HepG2 (cell line): ENCODE results near the gene SOX5. TPM values are rescaled to one million over a fixed set of nuclear protein-coding genes. Genes with fewer than 3 reads are reported as not detected.

Experiments
- ATAC-seq: fragments of 200-7000 bp; cut with Tn5 transposase; 3 replicates; pipeline ENCODE4 v1.9.1; 2020; ENCODE audit warnings: mild to moderate bottlenecking, moderate library complexity
- BruUV-seq: library from RNA; stranded (reverse); fragments of 400-500 nt; replicated peaks from 2 replicates; lab custom pipeline; 2021; lab: Mats Ljungman, UMichigan
- CTCF ChIA-PET: fragments of 300-600 bp; formaldehyde crosslinking; extraction: SDS; loops from one replicate; lab custom pipeline; 2021; ENCODE audit warnings: low total read pairs, inconsistent platforms, low intra/inter-chr PET ratio; lab: Yijun Ruan, JAX
- POLR2A ChIA-PET: fragments of 350-600 bp; sonication (Branson Sonifier 250); formaldehyde crosslinking; loops from one replicate; lab custom pipeline; 2020; ENCODE audit warnings: antibody characterized with exemption, inconsistent platforms; lab: Yijun Ruan, JAX
- DNase-seq: peaks from one replicate; pipeline ENCODE4 v3.0.0-alpha.2; 2015; ENCODE audit warnings: low spot score
- FAIRE-seq: peaks from 3 replicates; lab custom pipeline; 2011; peaks lifted over from hg19 to GRCh38; lab: Jason Lieb, UNC
- H2AFZ ChIP-seq: one replicate; pipeline ENCODE4 v1.6.1; 2011; ENCODE audit warnings: low read length, inconsistent platforms
- H3K27ac ChIP-seq: fragments of 300-600 bp; 3 replicates; pipeline ENCODE4 v1.8.0; 2011; ENCODE audit warnings: mixed run types, mild to moderate bottlenecking, mixed read lengths, low read length, inconsistent platforms; ENCODE audit not compliant: insufficient read depth; ENCODE audit errors: extremely low read length
- H3K27me3 ChIP-seq, 2 experiments: fragments of 200-600 bp in 1 of 2; 2 replicates in 1 of 2; 3 replicates in 1 of 2; pipeline versions ENCODE4 v1.6.0 to v1.8.0; 2011; ENCODE audit warnings: low read length in 2 of 2, mild to moderate bottlenecking in 2 of 2, moderate library complexity in 2 of 2, inconsistent platforms in 1 of 2; ENCODE audit not compliant: insufficient read depth in 2 of 2, control insufficient read depth in 1 of 2
- H3K36me3 ChIP-seq, 2 experiments: fragments of 200-600 bp in 1 of 2; replicated peaks in 1 of 2; 2 replicates in 1 of 2; 3 replicates in 1 of 2; pipeline versions ENCODE4 v1.5.1 to v1.8.0; 2011; ENCODE audit warnings: low read length in 2 of 2, inconsistent platforms in 1 of 2; ENCODE audit not compliant: insufficient read depth in 2 of 2, control insufficient read depth in 1 of 2
- H3K4me1 ChIP-seq: 2 replicates; pipeline ENCODE4 v1.5.1; 2012; ENCODE audit warnings: low read length, inconsistent platforms; ENCODE audit not compliant: insufficient read depth
- H3K4me2 ChIP-seq: 2 replicates; pipeline ENCODE4 v1.6.0; 2011; ENCODE audit warnings: low read depth, low read length, inconsistent platforms
- H3K4me3 ChIP-seq, 3 experiments: fragments of 200-600 bp in 1 of 3; sonication (generic), shearing (Covaris generic) in 1 of 3; replicated peaks in 1 of 3; 2 replicates each; pipeline ENCODE4 v1.5.1; 2011 to 2016; ENCODE audit warnings: low read length in 3 of 3, inconsistent platforms in 2 of 3, low read depth in 2 of 3, mild to moderate bottlenecking in 2 of 3, control low read depth in 1 of 3, mixed read lengths in 1 of 3; ENCODE audit not compliant: insufficient read depth in 1 of 3
- H3K79me2 ChIP-seq: one replicate; pipeline ENCODE4 v1.6.1; 2011; ENCODE audit warnings: low read length, inconsistent platforms; ENCODE audit not compliant: insufficient read depth
- H3K9ac ChIP-seq: 2 replicates; pipeline ENCODE4 v1.6.0; 2011; ENCODE audit warnings: mild to moderate bottlenecking, low read depth, low read length, inconsistent platforms; ENCODE audit not compliant: insufficient read depth
- H3K9me3 ChIP-seq: 2 replicates; pipeline ENCODE4 v1.5.1; 2012; ENCODE audit warnings: mild to moderate bottlenecking, low read length
- H4K20me1 ChIP-seq: 2 replicates; pipeline ENCODE4 v1.6.0; 2011; ENCODE audit warnings: inconsistent platforms, mild to moderate bottlenecking, low read length, moderate library complexity; ENCODE audit not compliant: insufficient read depth
- CBFB ChIP-seq: sonication (generic); formaldehyde crosslinking; IDR thresholded peaks from 2 replicates; pipeline ENCODE4 v1.4.0; 2020; ENCODE audit warnings: missing genetic modification reagents
- CBX1 ChIP-seq: IDR thresholded peaks from one replicate; pipeline ENCODE4 v1.6.1; 2016; ENCODE audit warnings: antibody characterized with exemption, low read depth
- DNMT3B ChIP-seq: conservative IDR thresholded peaks from 2 replicates; pipeline ENCODE4 v1.6.1; 2016; ENCODE audit warnings: missing biosample characterization, control low read depth
- EP300 ChIP-seq, 3 experiments: sonication (generic) in 1 of 3; formaldehyde crosslinking in 1 of 3; IDR thresholded peaks; 2 replicates each; pipeline versions ENCODE4 v1.5.1 to v1.6.1; 2011 to 2020; ENCODE audit warnings: low read depth in 2 of 3, low read length in 2 of 3, borderline replicate concordance in 1 of 3, improper control_type of control experiment in 1 of 3, mild to moderate bottlenecking in 1 of 3, missing genetic modification reagents in 1 of 3, moderate library complexity in 1 of 3
- HNRNPH1 ChIP-seq: fragments of 200-400 bp; formaldehyde crosslinking; optimal IDR thresholded peaks from 2 replicates; pipeline ENCODE3; 2017; ENCODE audit warnings: mild to moderate bottlenecking, low read depth, low read length
- KAT8 ChIP-seq: IDR thresholded peaks from 2 replicates; pipeline ENCODE4 v1.6.1; 2016; ENCODE audit warnings: missing genetic modification reagents, missing compliant biosample characterization
- MAFF ChIP-seq: IDR thresholded peaks from 2 replicates; pipeline ENCODE4 v1.6.1; 2011; ENCODE audit warnings: low read depth, low read length, improper control_type of control experiment
- RBFOX2 ChIP-seq: fragments of 200-400 bp; formaldehyde crosslinking; IDR thresholded peaks from 2 replicates; pipeline ENCODE4 v1.6.1; 2017; ENCODE audit warnings: low read depth, mild to moderate bottlenecking, low read length
- THAP11 ChIP-seq: IDR thresholded peaks from 2 replicates; pipeline ENCODE4 v1.6.1; 2016; ENCODE audit warnings: missing biosample characterization, missing genetic modification reagents
- ZNF234 ChIP-seq: sonication (generic); formaldehyde crosslinking; conservative IDR thresholded peaks from 2 replicates; pipeline ENCODE4 v1.5.1; 2020; ENCODE audit warnings: mild to moderate bottlenecking, missing genetic modification reagents
- ZNF546 ChIP-seq: sonication (generic); formaldehyde crosslinking; conservative IDR thresholded peaks from 2 replicates; pipeline ENCODE4 v1.8.1; 2023; ENCODE audit warnings: mild to moderate bottlenecking, missing genetic modification reagents
- ZNF562 ChIP-seq: sonication (generic); formaldehyde crosslinking; IDR thresholded peaks from 2 replicates; pipeline ENCODE4 v1.8.0; 2022; ENCODE audit warnings: missing genetic modification reagents, borderline replicate concordance
- ZNF788 ChIP-seq: sonication (generic); formaldehyde crosslinking; IDR thresholded peaks from 2 replicates; pipeline ENCODE4 v1.5.0; 2020; ENCODE audit warnings: mild to moderate bottlenecking, missing genetic modification reagents, borderline replicate concordance
- WGBS: methylation state at CpG from one replicate; pipeline ENCODE4 v1.1.6; 2017; ENCODE audit warnings: low lambda C conversion rate; 5-methylcytosine and 5-hydroxymethylcytosine counted together
- in situ Hi-C: cut with HindIII; loops from 2 replicates; pipeline ENCODE4 v1.10.0; 2017; ENCODE audit warnings: low pct_unique_long_range_greater_than_20kb; ENCODE audit not compliant: extremely low pct_ligation_motif_present
- intact Hi-C: fragments of 100-400 bp; cut with micrococcal nuclease; formaldehyde crosslinking; loops from one replicate; pipeline ENCODE4 v1.10.0; 2022; ENCODE audit not compliant: unreplicated experiment
- polyA plus RNA-seq, 8 experiments: library from polyadenylated mRNA; depleted of rRNA in 3 of 8; stranded (reverse) in 7 of 8; unstranded in 1 of 8; fragments of >200 nt; fragmentation: Illumina TruSeq in 4 of 8; extraction: Trizol in 4 of 8; gene quantifications; 2 replicates each; pipeline versions ENCODE4 v1.2.1 to v1.2.3, GENCODE V29; 2011 to 2016; ENCODE audit warnings: low read depth in 4 of 8, missing spikeins in 1 of 8, mixed read lengths in 1 of 8; ENCODE audit not compliant: insufficient read depth in 1 of 8
- total RNA-seq, 5 experiments: library from RNA; depleted of rRNA; stranded (reverse); fragments of >200 nt; fragmentation: Illumina TruSeq; extraction: Trizol; gene quantifications; 2 replicates each; pipeline ENCODE4 v1.2.3, GENCODE V29; 2016; ENCODE audit warnings: low read depth in 1 of 5
- TF ChIP-seq, protein P1 (sequence below): sonication (generic); formaldehyde crosslinking; IDR thresholded peaks from 2 replicates; pipeline ENCODE4 v1.5.0; 2020; ENCODE audit warnings: mild to moderate bottlenecking, missing genetic modification reagents
- TF ChIP-seq, protein P2 (sequence below): sonication (generic); formaldehyde crosslinking; IDR thresholded peaks from 2 replicates; pipeline ENCODE4 v1.4.0; 2020; ENCODE audit warnings: mild to moderate bottlenecking, missing genetic modification reagents
- TF ChIP-seq, protein P3 (sequence below): IDR thresholded peaks from 2 replicates; pipeline ENCODE4 v1.6.1; 2018; ENCODE audit warnings: missing genetic modification reagents, mild to moderate bottlenecking, missing compliant biosample characterization
- TF ChIP-seq, protein P4 (sequence below): fragments of 450-650 bp; IDR thresholded peaks from 2 replicates; pipeline ENCODE4 v1.6.1; 2016

SOX5 gene
- total and polyA plus RNA-seq, 2 of the 13 experiments (the other 11 are each of a cell fraction or from before 2014, with no cell fraction given): 18.5 to 76.4 TPM

DNA sequence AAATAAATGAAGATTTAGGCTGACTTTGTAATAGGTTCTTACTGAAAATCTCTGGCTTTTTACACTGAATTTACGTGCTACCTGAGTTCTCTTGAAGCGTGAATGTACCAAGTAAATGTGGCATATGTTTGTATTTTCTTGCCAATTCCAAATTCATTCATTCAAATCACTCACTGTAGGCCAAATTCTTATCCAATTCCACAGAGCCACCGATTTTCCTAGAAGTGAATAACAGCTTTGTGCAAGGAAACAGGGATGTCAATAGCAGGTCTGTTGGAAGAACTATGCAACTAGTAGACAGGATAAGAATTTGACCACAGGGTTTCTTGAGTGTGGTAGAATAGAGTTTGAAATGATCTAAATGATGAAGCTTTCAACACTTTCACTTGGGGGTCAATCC, 86.8 kb downstream of the SOX5 start:
- in situ Hi-C loops (no loop called here), intact Hi-C loops (no loop called here)
- no TSS peak for BruUV-seq
- Histone ChIP-seq H3K27me3 (no peaks in the 10 kb centered on the region), H3K9me3 (no peaks in the 10 kb centered on the region), H3K79me2 (peaks cover 6% of the 10 kb centered on the region), H2AFZ (no peak overlapping the region), H3K9ac (no peak overlapping the region), H3K4me2 (no peak overlapping the region), H4K20me1 (no peaks in the 10 kb centered on the region), H3K36me3 (peaks cover 4 to 17% of the 10 kb centered on the region in 2 experiments; a peak in 3 of 5 replicates), H3K4me3 (no peak overlapping the region), H3K27ac (no peak overlapping the region), H3K4me1 (no peaks in the 10 kb centered on the region)
- TF ChIP-seq ZNF788 (CRISPR knock-in tag) (no peak), ZNF234 (CRISPR knock-in tag) (no peak), RBFOX2 (no peak), ZNF562 (CRISPR knock-in tag) (no peak), ZNF546 (CRISPR knock-in tag) (no peak), KAT8 (CRISPR knock-in tag) (no peak), HNRNPH1 (no peak), DNMT3B (CRISPR knock-in tag) (no peak), THAP11 (CRISPR knock-in tag) (no peak), MAFF (no peak), EP300 (IDR thresholded peaks at IDR 0.05; ENCODE audit: low read depth in 2 of 2, low read length in 2 of 2) (no peak), EP300 (CRISPR knock-in tag; IDR thresholded peaks at IDR 0.05; ENCODE audit: borderline replicate concordance) (no peak), CBX1 (no peak), CBFB (no peak)
- TF ChIP-seq, protein P1, sequence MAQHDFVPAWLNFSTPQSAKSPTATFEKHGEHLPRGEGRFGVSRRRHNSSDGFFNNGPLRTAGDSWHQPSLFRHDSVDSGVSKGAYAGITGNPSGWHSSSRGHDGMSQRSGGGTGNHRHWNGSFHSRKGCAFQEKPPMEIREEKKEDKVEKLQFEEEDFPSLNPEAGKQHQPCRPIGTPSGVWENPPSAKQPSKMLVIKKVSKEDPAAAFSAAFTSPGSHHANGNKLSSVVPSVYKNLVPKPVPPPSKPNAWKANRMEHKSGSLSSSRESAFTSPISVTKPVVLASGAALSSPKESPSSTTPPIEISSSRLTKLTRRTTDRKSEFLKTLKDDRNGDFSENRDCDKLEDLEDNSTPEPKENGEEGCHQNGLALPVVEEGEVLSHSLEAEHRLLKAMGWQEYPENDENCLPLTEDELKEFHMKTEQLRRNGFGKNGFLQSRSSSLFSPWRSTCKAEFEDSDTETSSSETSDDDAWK (CRISPR knock-in tag): no peak
- TF ChIP-seq, protein P2, sequence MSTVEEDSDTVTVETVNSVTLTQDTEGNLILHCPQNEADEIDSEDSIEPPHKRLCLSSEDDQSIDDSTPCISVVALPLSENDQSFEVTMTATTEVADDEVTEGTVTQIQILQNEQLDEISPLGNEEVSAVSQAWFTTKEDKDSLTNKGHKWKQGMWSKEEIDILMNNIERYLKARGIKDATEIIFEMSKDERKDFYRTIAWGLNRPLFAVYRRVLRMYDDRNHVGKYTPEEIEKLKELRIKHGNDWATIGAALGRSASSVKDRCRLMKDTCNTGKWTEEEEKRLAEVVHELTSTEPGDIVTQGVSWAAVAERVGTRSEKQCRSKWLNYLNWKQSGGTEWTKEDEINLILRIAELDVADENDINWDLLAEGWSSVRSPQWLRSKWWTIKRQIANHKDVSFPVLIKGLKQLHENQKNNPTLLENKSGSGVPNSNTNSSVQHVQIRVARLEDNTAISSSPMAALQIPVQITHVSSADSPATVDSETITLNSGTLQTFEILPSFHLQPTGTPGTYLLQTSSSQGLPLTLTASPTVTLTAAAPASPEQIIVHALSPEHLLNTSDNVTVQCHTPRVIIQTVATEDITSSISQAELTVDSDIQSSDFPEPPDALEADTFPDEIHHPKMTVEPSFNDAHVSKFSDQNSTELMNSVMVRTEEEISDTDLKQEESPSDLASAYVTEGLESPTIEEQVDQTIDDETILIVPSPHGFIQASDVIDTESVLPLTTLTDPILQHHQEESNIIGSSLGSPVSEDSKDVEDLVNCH (CRISPR knock-in tag): no peak
- TF ChIP-seq, protein P3, sequence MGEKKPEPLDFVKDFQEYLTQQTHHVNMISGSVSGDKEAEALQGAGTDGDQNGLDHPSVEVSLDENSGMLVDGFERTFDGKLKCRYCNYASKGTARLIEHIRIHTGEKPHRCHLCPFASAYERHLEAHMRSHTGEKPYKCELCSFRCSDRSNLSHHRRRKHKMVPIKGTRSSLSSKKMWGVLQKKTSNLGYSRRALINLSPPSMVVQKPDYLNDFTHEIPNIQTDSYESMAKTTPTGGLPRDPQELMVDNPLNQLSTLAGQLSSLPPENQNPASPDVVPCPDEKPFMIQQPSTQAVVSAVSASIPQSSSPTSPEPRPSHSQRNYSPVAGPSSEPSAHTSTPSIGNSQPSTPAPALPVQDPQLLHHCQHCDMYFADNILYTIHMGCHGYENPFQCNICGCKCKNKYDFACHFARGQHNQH (CRISPR knock-in tag): no peak
- TF ChIP-seq, protein P4, sequence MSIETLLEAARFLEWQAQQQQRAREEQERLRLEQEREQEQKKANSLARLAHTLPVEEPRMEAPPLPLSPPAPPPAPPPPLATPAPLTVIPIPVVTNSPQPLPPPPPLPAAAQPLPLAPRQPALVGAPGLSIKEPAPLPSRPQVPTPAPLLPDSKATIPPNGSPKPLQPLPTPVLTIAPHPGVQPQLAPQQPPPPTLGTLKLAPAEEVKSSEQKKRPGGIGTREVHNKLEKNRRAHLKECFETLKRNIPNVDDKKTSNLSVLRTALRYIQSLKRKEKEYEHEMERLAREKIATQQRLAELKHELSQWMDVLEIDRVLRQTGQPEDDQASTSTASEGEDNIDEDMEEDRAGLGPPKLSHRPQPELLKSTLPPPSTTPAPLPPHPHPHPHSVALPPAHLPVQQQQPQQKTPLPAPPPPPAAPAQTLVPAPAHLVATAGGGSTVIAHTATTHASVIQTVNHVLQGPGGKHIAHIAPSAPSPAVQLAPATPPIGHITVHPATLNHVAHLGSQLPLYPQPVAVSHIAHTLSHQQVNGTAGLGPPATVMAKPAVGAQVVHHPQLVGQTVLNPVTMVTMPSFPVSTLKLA: no peak
- CTCF ChIA-PET: no interaction called here
- over 99% methylated on average over 3 of the region's 3 CpGs for WGBS
- ATAC-seq (no peak), FAIRE-seq (no peak), DNase-seq (no peak)
- POLR2A ChIA-PET: no interaction called here
